Cardiac septum (tissue), 1 donor: ENCODE data around the gene SCAPER. TPM values are rescaled to one million over a fixed set of nuclear protein-coding genes. Genes with fewer than 3 reads are reported as not detected.

Experiments
- DNase-seq: peaks from one replicate; pipeline ENCODE4 v3.0.0-alpha.2; 2020; ENCODE audit warnings: low spot score
- intact Hi-C: fragments of 100-400 bp; cut with DNase I; formaldehyde crosslinking; loops from one replicate; pipeline ENCODE4 v1.14.0; 2022
- total RNA-seq: library from RNA; stranded (reverse); fragmentation: NEBNext Ultra II Directional; extraction: Animal tissue kit (Norgen Biotek cat#: 25700); gene quantifications from one replicate; pipeline ENCODE4 v1.2.1, GENCODE V29; 2021
- donor health status: DM: no; HTN: no; CAD: no.

The SCAPER gene
- total RNA-seq, 1 donor from 2014 or later = 31.9 TPM

DNA sequence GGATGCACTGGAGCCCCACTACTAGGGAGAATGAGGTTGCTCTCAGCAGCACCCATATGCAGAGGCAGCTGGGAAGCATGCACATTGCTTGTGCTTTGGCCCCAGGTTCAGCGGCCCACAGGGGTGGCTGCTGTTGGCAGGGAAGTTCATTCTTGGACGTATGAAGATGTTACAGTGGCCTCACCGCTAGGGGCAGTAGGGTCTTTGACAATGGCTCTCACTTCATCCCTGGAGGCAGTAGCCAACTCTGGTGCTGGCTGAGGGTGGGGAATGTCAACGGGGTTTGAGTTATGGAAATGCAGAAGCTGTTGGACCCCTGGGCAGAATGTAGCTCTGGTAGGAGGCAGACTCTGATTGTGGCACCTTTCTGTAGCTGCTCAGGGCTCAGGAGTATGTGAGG is 279.9 kb downstream of the SCAPER start:
- DNase-seq = no peak
- intact Hi-C loops = no loop called here

- no peak for DNase-seq
- intact Hi-C loops = no loop called here
Observed at GRCh38 chr15:76614725-76615124, 290.4 kb downstream of the SCAPER start.

GRCh38 chr15:76588811-76589747 is 316.1 kb downstream of the SCAPER start:
- DNase-seq = no peak
- intact Hi-C loops = no loop called here

DNA sequence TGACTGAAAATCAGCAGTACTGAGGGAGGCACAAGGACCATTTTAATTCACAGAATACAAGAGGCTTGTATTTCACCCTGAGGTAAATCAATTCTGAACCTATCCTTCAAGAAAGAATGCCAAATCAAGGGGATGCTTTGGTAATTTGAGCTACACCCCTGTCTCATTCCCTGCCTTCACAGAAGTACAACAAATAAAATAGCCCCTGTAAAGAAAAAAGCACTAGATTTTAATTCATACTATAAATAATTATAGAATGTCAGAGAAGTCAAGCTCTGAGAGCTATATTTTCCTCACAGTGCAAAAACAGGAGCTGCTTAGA is 319.6 kb downstream of the SCAPER start:
- intact Hi-C loops = no loop called here
- no peak for DNase-seq

DNA sequence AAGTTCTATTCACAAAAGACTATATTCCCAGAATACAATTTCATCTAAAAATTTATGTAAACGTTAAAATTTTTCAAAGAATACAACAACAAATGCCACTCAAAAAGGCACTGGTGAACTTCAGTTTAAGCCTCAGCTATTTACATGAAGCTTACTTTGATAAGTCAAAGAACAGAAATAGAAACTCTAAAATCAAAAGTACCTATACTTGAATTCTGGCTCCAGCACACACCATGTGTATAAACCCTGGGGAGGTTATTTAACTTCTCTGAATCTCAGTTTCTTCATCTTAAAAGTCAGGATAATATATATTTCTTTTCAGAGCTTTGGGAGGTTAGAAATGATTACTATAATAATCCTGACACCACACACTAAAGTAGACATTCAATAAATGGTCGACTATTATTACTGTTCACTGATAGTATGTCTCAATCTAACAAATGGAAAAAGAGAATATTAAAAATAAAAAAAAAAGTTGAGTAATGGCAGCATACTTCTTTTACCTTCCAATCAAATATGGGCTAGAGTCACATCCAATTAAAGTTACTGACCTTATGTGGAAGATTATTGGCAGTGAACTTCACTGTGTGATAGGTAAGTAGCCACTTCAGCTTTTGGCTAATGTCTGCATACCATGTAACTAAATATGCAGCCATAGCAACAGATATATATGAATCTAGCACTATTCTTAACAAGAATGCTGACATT is 320.1 kb downstream of the SCAPER start:
- no peak for DNase-seq
- intact Hi-C loops = no loop called here

GRCh38 chr15:76582550-76582949 is 322.6 kb downstream of the SCAPER start:
- intact Hi-C loops = no loop called here
- no peak for DNase-seq

- intact Hi-C loops = no loop called here
- DNase-seq = no peak
Observed at GRCh38 chr15:76577879-76578512, 327.1 kb downstream of the SCAPER start.

GRCh38 chr15:76576523-76577279 is 328.4 kb downstream of the SCAPER start:
- DNase-seq = peak; percentile 82
- intact Hi-C loops = no loop called here

GRCh38 chr15:76575679-76576078 is 329.5 kb downstream of the SCAPER start:
- DNase-seq = no peak
- intact Hi-C loops = no loop called here

- no peak for DNase-seq
- intact Hi-C loops = no loop called here
Observed at GRCh38 chr15:76575274-76575673, 329.9 kb downstream of the SCAPER start.

- intact Hi-C loops = no loop called here
- DNase-seq = no peak
Observed at GRCh38 chr15:76572983-76573314, 332.2 kb downstream of the SCAPER start.

GRCh38 chr15:76566276-76566675 is 338.9 kb downstream of the SCAPER start:
- intact Hi-C loops = no loop called here
- no peak for DNase-seq

DNA sequence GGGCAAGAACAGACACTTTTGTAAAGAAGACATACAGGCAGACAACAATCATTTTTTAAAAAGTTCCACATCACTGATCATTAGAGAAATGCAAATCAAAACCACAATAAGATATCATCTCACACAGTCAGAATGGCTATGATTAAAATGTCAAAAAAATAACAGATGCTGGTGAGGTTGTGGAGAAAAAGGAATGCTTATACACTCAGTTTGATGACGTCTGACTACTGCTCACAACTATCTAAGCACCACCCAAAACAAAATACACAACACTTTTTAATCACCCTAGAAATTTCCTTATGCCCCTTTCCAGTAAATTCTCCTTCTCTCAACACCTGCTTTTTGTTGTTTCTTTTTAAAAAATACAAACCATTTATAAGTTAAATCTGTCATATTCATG is 339.8 kb downstream of the SCAPER start:
- intact Hi-C loops = no loop called here
- DNase-seq = no peak

- DNase-seq = no peak
- intact Hi-C loops = no loop called here
Observed at GRCh38 chr15:76555247-76555646, 349.9 kb downstream of the SCAPER start.

GRCh38 chr15:76553564-76553963 is 351.6 kb downstream of the SCAPER start:
- intact Hi-C loops = no loop called here
- DNase-seq = no peak

DNA sequence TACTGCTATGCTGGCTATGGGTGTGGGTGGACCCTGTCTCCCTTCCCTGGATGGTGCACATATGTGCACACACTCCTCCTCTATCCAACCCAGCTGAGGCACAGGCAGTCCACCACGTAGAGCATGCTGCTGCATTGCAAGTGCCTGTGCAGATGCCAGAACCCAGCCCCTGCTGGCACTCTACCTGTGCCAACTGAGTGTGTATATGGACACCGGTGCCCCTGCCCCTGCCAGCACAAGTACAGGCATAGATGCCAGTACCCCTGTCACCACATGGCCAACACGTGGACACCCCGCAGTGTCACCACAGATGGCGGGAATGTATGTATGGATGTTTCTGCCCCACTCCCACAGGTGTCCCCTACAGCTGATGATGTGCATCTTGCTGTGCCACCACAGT is 352.0 kb downstream of the SCAPER start:
- intact Hi-C loops = no loop called here
- no peak for DNase-seq

DNA sequence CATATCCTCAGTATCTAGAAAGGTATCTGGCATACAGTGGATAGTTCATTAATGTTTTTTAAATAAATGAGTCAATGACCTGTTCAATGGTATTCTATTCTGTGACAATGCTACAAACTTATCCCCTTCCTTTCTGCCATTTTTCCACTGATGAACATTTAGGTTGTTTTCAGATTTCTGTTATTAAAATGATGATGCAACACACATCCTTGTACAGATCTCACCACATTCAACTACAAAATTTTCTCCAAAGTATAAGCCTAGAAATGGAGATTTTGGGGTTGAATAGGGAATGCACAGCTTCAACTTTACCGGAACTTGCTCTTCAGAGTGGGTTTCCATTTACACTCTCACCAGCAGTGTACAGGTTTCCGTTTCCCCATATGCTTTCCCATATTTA is 358.3 kb downstream of the SCAPER start:
- intact Hi-C loops = no loop called here
- no peak for DNase-seq

DNA sequence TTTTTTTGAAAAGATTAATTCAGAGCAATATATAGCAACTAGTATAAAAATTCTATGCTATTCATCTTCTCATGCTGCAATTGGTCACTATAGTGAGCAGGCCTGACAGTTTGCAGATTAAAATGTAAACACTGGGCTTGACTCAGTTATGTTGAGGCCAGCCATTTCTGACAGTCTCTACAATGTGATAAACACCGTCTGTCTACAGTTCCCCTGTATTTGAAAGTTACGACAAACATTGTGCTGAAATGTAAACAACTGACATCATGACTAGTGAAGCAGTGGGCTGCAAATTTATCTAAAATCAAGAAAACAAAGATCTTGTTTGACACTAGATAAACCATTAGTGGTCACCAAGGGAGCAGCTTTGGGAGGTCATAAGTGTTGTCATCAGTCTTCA is 371.1 kb downstream of the SCAPER start:
- intact Hi-C loops = no loop called here
- DNase-seq = no peak

DNA sequence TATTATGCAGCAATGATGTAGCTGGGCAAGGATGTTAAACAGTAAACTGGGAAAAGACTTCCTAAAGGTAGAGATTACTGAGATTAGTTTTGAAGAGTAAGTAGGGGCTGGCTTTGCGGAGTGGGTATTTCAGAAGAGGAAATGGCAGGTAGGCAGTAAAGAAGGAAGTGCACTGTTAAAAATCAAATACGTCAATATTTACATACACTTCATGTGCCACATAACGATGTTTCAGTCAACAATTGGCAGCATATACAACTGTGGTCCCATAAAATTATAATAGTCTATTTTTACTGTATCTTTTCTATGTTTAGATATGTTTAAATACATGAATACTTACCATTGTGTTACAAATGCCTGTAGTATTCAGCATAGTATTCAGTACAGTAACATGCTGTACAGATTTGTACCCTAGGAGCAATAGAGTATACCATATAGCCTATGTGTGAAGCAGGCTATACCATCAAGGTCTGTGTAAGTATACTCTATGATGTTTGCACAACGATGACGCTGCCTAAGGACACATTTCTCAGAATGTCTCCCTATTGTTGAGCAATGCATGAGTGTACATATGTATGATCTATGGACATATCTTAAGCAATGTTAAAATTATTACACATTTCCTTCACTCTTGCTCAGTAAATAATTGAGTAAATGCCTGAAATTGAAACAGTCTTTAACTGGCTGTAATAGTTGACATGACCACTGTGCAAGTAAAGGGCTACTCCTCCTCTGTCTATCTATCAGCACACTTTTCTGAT is 371.9 kb downstream of the SCAPER start:
- DNase-seq = no peak
- intact Hi-C loops = no loop called here
